IMR-90 (cell line): ENCODE results near the gene FAIM2. TPM values are rescaled to one million over a fixed set of nuclear protein-coding genes. Genes with fewer than 3 reads are reported as not detected.

Experiments
- ATAC-seq: fragments of 200-7000 bp; cut with Tn5 transposase; 2 replicates; pipeline ENCODE4 v1.9.1; 2020; ENCODE audit warnings: low read depth, mild to moderate bottlenecking, moderate library complexity
- BruUV-seq: library from RNA; stranded (reverse); fragments of 400-500 nt; replicated peaks from 2 replicates; lab custom pipeline; 2021; lab: Mats Ljungman, UMichigan
- CTCF ChIA-PET: fragments of 300-600 bp; formaldehyde crosslinking; extraction: SDS; loops from one replicate; lab custom pipeline; 2021; ENCODE audit warnings: antibody characterized with exemption; lab: Yijun Ruan, JAX
- POLR2A ChIA-PET: fragments of 300-600 bp; sonication (Branson Sonifier 250); formaldehyde crosslinking; loops from one replicate; lab custom pipeline; 2022; ENCODE audit warnings: antibody characterized with exemption; ENCODE audit not compliant: unreplicated experiment; lab: Charles Lee
- DNase-seq: peaks from one replicate; pipeline ENCODE4 v3.0.0; 2013
- H2AFZ ChIP-seq: replicated peaks from 2 replicates; pipeline ENCODE3; 2013; ENCODE audit warnings: low read length, mild to moderate bottlenecking; ENCODE audit not compliant: poor library complexity
- H2AK5ac ChIP-seq: 2 replicates; pipeline ENCODE4 v1.6.1; 2013; ENCODE audit warnings: low read depth, low read length, inconsistent platforms
- H2AK9ac ChIP-seq: replicated peaks from 2 replicates; pipeline ENCODE3; 2013; ENCODE audit warnings: mild to moderate bottlenecking, low read depth, low read length, moderate library complexity; ENCODE audit not compliant: poor library complexity
- H2BK120ac ChIP-seq: 2 replicates; pipeline ENCODE4 v1.6.1; 2013; ENCODE audit warnings: low read depth, low read length, inconsistent platforms
- H2BK15ac ChIP-seq: 3 replicates; pipeline ENCODE4 v1.6.1; 2013; ENCODE audit warnings: low read depth, low read length, inconsistent platforms
- H2BK20ac ChIP-seq: 2 replicates; pipeline ENCODE4 v1.6.1; 2013; ENCODE audit warnings: low read depth, mild to moderate bottlenecking, inconsistent platforms, low read length, moderate library complexity
- H2BK5ac ChIP-seq: 2 replicates; pipeline ENCODE4 v1.6.1; 2013; ENCODE audit warnings: mild to moderate bottlenecking, low read depth, low read length, inconsistent platforms; ENCODE audit not compliant: poor library complexity, severe bottlenecking
- H3K14ac ChIP-seq: replicated peaks from 2 replicates; pipeline ENCODE4 v1.6.1; 2013; ENCODE audit warnings: low read depth, low read length, inconsistent platforms
- H3K18ac ChIP-seq: 2 replicates; pipeline ENCODE4 v1.6.1; 2013; ENCODE audit warnings: low read depth, low read length, control low read depth
- H3K23ac ChIP-seq: 2 replicates; pipeline ENCODE4 v1.6.1; 2013; ENCODE audit warnings: low read depth, low read length, inconsistent platforms
- H3K27ac ChIP-seq: 2 replicates; pipeline ENCODE4 v1.5.1; 2013; ENCODE audit warnings: mild to moderate bottlenecking, control low read depth, low read length; ENCODE audit not compliant: insufficient read depth
- H3K27me3 ChIP-seq: 2 replicates; pipeline ENCODE4 v1.6.1; 2013; ENCODE audit warnings: low read length; ENCODE audit not compliant: control insufficient read depth, insufficient read depth
- H3K36me3 ChIP-seq: 2 replicates; pipeline ENCODE4 v1.6.1; 2013; ENCODE audit warnings: low read length, mixed read lengths; ENCODE audit not compliant: control insufficient read depth, insufficient read depth
- H3K4ac ChIP-seq: 2 replicates; pipeline ENCODE4 v1.6.1; 2013; ENCODE audit warnings: low read depth, low read length, inconsistent platforms
- H3K4me1 ChIP-seq: 2 replicates; pipeline ENCODE4 v1.6.1; 2013; ENCODE audit warnings: low read length, mixed read lengths; ENCODE audit not compliant: control insufficient read depth, insufficient read depth
- H3K4me2 ChIP-seq: 2 replicates; pipeline ENCODE4 v1.6.1; 2013; ENCODE audit warnings: low read depth, mild to moderate bottlenecking, control low read depth, low read length, moderate library complexity
- H3K4me3 ChIP-seq: 2 replicates; pipeline ENCODE4 v1.5.1; 2013; ENCODE audit warnings: low read depth, mild to moderate bottlenecking, control low read depth, low read length, moderate library complexity; ENCODE audit not compliant: insufficient read depth
- H3K56ac ChIP-seq: 2 replicates; pipeline ENCODE4 v1.6.1; 2013; ENCODE audit warnings: low read length, inconsistent platforms; ENCODE audit not compliant: insufficient read depth; ENCODE audit errors: extremely low read depth
- H3K79me1 ChIP-seq, 2 experiments: 2 replicates each; pipeline ENCODE4 v1.6.1; 2013; ENCODE audit warnings: low read length in 2 of 2, inconsistent platforms in 1 of 2, low read depth in 1 of 2
- H3K9ac ChIP-seq: 2 replicates; pipeline ENCODE4 v1.6.1; 2013; ENCODE audit warnings: low read depth, low read length, control low read depth
- H3K9me1 ChIP-seq: 2 replicates; pipeline ENCODE4 v1.6.1; 2013; ENCODE audit warnings: low read length, inconsistent platforms; ENCODE audit not compliant: insufficient read depth
- H3K9me3 ChIP-seq: 2 replicates; pipeline ENCODE4 v1.6.1; 2013; ENCODE audit warnings: low read length; ENCODE audit not compliant: control insufficient read depth, insufficient read depth
- H4K20me1 ChIP-seq: 2 replicates; pipeline ENCODE4 v1.6.1; 2013; ENCODE audit warnings: low read length, inconsistent platforms; ENCODE audit not compliant: insufficient read depth
- H4K5ac ChIP-seq: 2 replicates; pipeline ENCODE4 v1.6.1; 2013; ENCODE audit warnings: mild to moderate bottlenecking, low read depth, low read length, control low read depth
- H4K8ac ChIP-seq, 2 experiments: 2 replicates each; pipeline ENCODE4 v1.6.1; 2013; ENCODE audit warnings: low read depth in 2 of 2, low read length in 2 of 2, control low read depth in 1 of 2, inconsistent platforms in 1 of 2
- H4K91ac ChIP-seq: 2 replicates; pipeline ENCODE4 v1.6.1; 2013; ENCODE audit warnings: low read depth, low read length, inconsistent platforms; ENCODE audit not compliant: insufficient read depth
- BHLHE40 ChIP-seq: fragments of 150-350 bp; IDR thresholded peaks from 2 replicates; pipeline ENCODE4 v1.6.1; 2016; ENCODE audit warnings: mild to moderate bottlenecking, low read depth, low read length
- CEBPB ChIP-seq: IDR thresholded peaks from 2 replicates; pipeline ENCODE4 v1.6.1; 2012; ENCODE audit warnings: low read depth, low read length, improper control_type of control experiment
- CHD1 ChIP-seq: IDR thresholded peaks from 2 replicates; pipeline ENCODE4 v1.6.1; 2012; ENCODE audit warnings: low read depth, low read length, improper control_type of control experiment
- MAZ ChIP-seq: IDR thresholded peaks from 2 replicates; pipeline ENCODE4 v1.6.1; 2012; ENCODE audit warnings: low read depth, mild to moderate bottlenecking, low read length, improper control_type of control experiment, moderate library complexity, borderline replicate concordance
- MXI1 ChIP-seq: IDR thresholded peaks from 2 replicates; pipeline ENCODE4 v1.6.1; 2012; ENCODE audit warnings: low read depth, mild to moderate bottlenecking, low read length, moderate library complexity, borderline replicate concordance
- NFE2L2 ChIP-seq: fragments of 150-350 bp; IDR thresholded peaks from 2 replicates; pipeline ENCODE4 v1.6.1; 2016; ENCODE audit warnings: low read depth, mild to moderate bottlenecking, low read length
- POLR2A ChIP-seq: IDR thresholded peaks from 2 replicates; pipeline ENCODE4 v1.6.1; 2012; ENCODE audit warnings: mild to moderate bottlenecking, low read depth, low read length
- RAD21 ChIP-seq: IDR thresholded peaks from 2 replicates; pipeline ENCODE4 v1.6.1; 2012; ENCODE audit warnings: low read length, improper control_type of control experiment
- RCOR1 ChIP-seq: IDR thresholded peaks from 2 replicates; pipeline ENCODE4 v1.6.1; 2012; ENCODE audit warnings: mild to moderate bottlenecking, low read length, improper control_type of control experiment; ENCODE audit not compliant: insufficient replicate concordance
- RFX5 ChIP-seq: IDR thresholded peaks from 2 replicates; pipeline ENCODE4 v1.8.0; 2012; ENCODE audit warnings: low read depth, mild to moderate bottlenecking, low read length, moderate library complexity
- SMC3 ChIP-seq: fragments of 150-350 bp; IDR thresholded peaks from 2 replicates; pipeline ENCODE4 v1.6.1; 2016; ENCODE audit warnings: low read depth, mild to moderate bottlenecking, antibody characterized with exemption, low read length, moderate library complexity
- WGBS, 2 experiments: methylation state at CpG; one replicate each; pipeline versions ENCODE4 v1.1.5 to v1.1.7; 2013; ENCODE audit warnings: missing lambda C conversion rate in 2 of 2; ENCODE audit not compliant: insufficient read length in 1 of 2; ENCODE audit errors: extremely low coverage in 2 of 2; 5-methylcytosine and 5-hydroxymethylcytosine counted together
- dilution Hi-C: fragments of 300-500 bp; cut with HindIII; formaldehyde crosslinking; loops from one replicate; pipeline ENCODE4 v1.14.3; 2018; ENCODE audit warnings: low sequenced_read_pairs; ENCODE audit not compliant: unreplicated experiment
- in situ Hi-C: fragments of 300-500 bp; cut with MboI; formaldehyde crosslinking; loops from 3 replicates; pipeline ENCODE4 v1.14.3; 2019; ENCODE audit warnings: low sequenced_read_pairs, inconsistent platforms, mixed read lengths
- intact Hi-C: fragments of 100-400 bp; cut with micrococcal nuclease; formaldehyde crosslinking; loops from 2 replicates; pipeline ENCODE4 v1.10.0; 2022
- polyA plus RNA-seq, 3 experiments: library from polyadenylated mRNA; depleted of rRNA; stranded (reverse); fragments of >200 nt; gene quantifications; 2 replicates each; pipeline ENCODE4 v1.2.3, GENCODE V29; 2012; ENCODE audit warnings: low replicate concordance in 1 of 3
- total RNA-seq: library from RNA; depleted of rRNA; stranded (reverse); fragments of >200 nt; gene quantifications from 2 replicates; pipeline ENCODE4 v1.2.3, GENCODE V29; 2012
- TF ChIP-seq, protein P1 (sequence below): fragments of 150-350 bp; IDR thresholded peaks from 2 replicates; pipeline ENCODE4 v1.6.1; 2017; ENCODE audit warnings: mild to moderate bottlenecking, antibody characterized with exemption, low read length, low read depth
- TF ChIP-seq, protein P2 (sequence below): conservative IDR thresholded peaks from 2 replicates; pipeline ENCODE4 v1.5.1; 2012; ENCODE audit warnings: mild to moderate bottlenecking, low read depth, low read length, improper control_type of control experiment

The FAIM2 gene
- total and polyA plus RNA-seq, 2 of the 4 experiments (the other 2 are of a cell fraction), result 0.72 to 5.3 TPM

DNA sequence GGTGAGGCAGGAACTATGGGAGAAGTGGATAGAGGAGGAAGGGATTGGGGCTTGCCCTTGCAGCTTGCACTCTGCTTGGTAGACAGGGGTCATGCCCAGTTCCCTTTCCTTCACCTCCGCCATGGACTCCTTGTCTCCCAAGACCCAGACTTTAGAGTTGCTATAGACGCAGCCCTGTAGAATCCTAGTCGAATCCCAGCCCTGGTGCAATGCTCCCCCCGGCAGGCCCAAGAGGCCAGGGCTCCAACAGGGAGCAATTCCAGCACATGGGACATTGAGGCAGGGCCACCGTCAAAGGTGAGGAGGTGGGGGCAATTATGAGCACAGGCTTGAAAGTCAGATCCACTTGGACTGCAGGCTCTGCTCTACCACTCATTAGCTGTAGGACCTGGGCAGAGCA lies 31.3 kb downstream of the FAIM2 start:
- no peaks in the 10 kb centered on the region; the same call in 1 of the 2 replicates for H3K9me1 ChIP-seq
- no peak overlapping the region for H3K4me3 ChIP-seq
- no peak overlapping the region for H4K5ac ChIP-seq
- H4K20me1 ChIP-seq, result 0 out of 2 replicates have a peak, but pooled peaks cover 4% of the 10 kb centered on the region
- no peak overlapping the region for H3K18ac ChIP-seq
- no peak overlapping the region for H3K23ac ChIP-seq
- in situ Hi-C loops, result no loop called here
- H2AK5ac ChIP-seq, result no peak overlapping the region
- no CpG with 5 or more reads among the region's 5 CpGs for WGBS, 2 experiments
- intact Hi-C loops, result no loop called here
- H3K4me2 ChIP-seq, result no peak overlapping the region
- ChIA-PET CTCF (no interaction called here), POLR2A (no interaction called here)
- dilution Hi-C loops, result no loop called here
- peaks cover 25% of the 10 kb centered on the region for H3K4me1 ChIP-seq
- no peak overlapping the region for H2BK120ac ChIP-seq
- no peak overlapping the region for H4K91ac ChIP-seq
- H2BK5ac ChIP-seq, result no peak overlapping the region
- ATAC-seq (no peak), DNase-seq (no peak)
- no peak overlapping the region for H3K4ac ChIP-seq
- no peaks in the 10 kb centered on the region for H3K36me3 ChIP-seq
- TF ChIP-seq, protein P1, sequence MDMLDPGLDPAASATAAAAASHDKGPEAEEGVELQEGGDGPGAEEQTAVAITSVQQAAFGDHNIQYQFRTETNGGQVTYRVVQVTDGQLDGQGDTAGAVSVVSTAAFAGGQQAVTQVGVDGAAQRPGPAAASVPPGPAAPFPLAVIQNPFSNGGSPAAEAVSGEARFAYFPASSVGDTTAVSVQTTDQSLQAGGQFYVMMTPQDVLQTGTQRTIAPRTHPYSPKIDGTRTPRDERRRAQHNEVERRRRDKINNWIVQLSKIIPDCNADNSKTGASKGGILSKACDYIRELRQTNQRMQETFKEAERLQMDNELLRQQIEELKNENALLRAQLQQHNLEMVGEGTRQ, result no peak
- TF ChIP-seq MAZ, result no peak
- no peak for TF ChIP-seq RCOR1
- no peak for TF ChIP-seq NFE2L2
- TF ChIP-seq, protein P2, sequence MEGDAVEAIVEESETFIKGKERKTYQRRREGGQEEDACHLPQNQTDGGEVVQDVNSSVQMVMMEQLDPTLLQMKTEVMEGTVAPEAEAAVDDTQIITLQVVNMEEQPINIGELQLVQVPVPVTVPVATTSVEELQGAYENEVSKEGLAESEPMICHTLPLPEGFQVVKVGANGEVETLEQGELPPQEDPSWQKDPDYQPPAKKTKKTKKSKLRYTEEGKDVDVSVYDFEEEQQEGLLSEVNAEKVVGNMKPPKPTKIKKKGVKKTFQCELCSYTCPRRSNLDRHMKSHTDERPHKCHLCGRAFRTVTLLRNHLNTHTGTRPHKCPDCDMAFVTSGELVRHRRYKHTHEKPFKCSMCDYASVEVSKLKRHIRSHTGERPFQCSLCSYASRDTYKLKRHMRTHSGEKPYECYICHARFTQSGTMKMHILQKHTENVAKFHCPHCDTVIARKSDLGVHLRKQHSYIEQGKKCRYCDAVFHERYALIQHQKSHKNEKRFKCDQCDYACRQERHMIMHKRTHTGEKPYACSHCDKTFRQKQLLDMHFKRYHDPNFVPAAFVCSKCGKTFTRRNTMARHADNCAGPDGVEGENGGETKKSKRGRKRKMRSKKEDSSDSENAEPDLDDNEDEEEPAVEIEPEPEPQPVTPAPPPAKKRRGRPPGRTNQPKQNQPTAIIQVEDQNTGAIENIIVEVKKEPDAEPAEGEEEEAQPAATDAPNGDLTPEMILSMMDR, result no peak
- TF ChIP-seq RAD21, result no peak
- TF ChIP-seq SMC3, result no peak
- no peak for TF ChIP-seq POLR2A
- TF ChIP-seq CEBPB, result no peak
- no peak for TF ChIP-seq RFX5
- TF ChIP-seq BHLHE40, result no peak
- TF ChIP-seq CHD1, result no peak
- no peak for TF ChIP-seq MXI1
- no TSS peak for BruUV-seq
- H3K27me3 ChIP-seq, result peaks cover 13% of the 10 kb centered on the region
- H3K9ac ChIP-seq, result no peak overlapping the region
- no peak overlapping the region for H3K27ac ChIP-seq
- H2BK15ac ChIP-seq, result no peak overlapping the region
- H3K79me1 ChIP-seq, result no peaks in the 10 kb centered on the region
- H3K14ac ChIP-seq, result no peak overlapping the region
- no peak overlapping the region for H4K8ac ChIP-seq
- H3K56ac ChIP-seq, result no peak overlapping the region
- H2AK9ac ChIP-seq, result no peak overlapping the region
- H2BK20ac ChIP-seq, result no peak overlapping the region
- H3K9me3 ChIP-seq, result no peaks in the 10 kb centered on the region
- H2AFZ ChIP-seq, result no peak overlapping the region
